Right lobe of liver (tissue), 4 donors: ENCODE data around the gene AHCYL2.

Source experiments
- CTCF ChIP-seq, 4 donors: fragments of 200-600 bp in 3 of 4; fragments of 450-650 bp in 1 of 4; IDR thresholded peaks; one replicate each; pipeline versions ENCODE4 v1.5.1 to v1.8.0; 2016 to 2022; ENCODE audit warnings: antibody characterized with exemption in 4 of 4, mild to moderate bottlenecking in 2 of 4
- POLR2A ChIP-seq: fragments of 450-650 bp; IDR thresholded peaks from one replicate; pipeline ENCODE4 v1.6.1; 2017; ENCODE audit warnings: antibody characterized with exemption, mild to moderate bottlenecking
- donor health status: DM: no; HTN: no; CAD: no.
- donor health status: DM: no; HTN: no; CAD: no.
- donor health status: DM: no; HTN: yes; CAD: no.

DNA sequence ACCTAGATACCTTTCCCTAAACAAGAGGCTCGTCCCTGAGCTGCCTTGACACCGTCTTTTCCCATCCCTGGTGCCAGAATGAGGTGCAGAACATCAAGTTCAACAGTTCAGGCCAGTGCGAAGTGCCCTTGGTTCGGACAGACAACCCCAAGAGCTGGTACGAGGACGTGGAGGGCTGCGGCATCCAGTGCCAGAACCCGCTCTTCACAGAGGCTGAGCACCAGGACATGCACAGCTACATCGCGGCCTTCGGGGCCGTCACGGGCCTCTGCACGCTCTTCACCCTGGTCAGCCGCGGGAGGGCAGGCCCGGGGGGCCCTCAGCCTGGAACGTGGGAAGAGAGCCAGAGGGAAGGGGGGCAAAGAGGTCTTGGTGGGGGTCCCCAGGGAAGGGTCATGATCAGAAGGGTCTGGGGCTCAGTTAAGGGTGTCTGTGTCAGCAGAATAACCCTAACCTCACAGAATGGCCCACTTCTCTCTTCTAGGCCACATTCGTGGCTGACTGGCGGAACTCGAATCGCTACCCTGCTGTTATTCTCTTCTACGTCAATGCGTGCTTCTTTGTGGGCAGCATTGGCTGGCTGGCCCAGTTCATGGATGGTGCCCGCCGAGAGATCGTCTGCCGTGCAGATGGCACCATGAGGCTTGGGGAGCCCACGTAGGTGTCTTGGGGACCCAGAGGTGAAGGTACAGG is 19.6 kb upstream of the AHCYL2 start:
- TF ChIP-seq CTCF (IDR thresholded peaks at IDR 0.05) (no peak), POLR2A (no peak)
